NCI-H1694 treated with DMSO at 0.1 percent for 48 hours (cell line): ENCODE measurements around the gene NEB.
"Not testable (repeated sequence)": the region's sequence is repeated elsewhere in the genome, so short reads cannot be mapped to it uniquely, and the experiment has no call there.

Experiments used
- DNase-seq: peaks from one replicate; lab custom pipeline; 2025; lab: John Stamatoyannopoulos, UW

The NEB gene

GRCh38 chr2:151651274-151651673 lies 83.0 kb downstream of the NEB start:
- no peak for DNase-seq

- DNase-seq: no peak
These were observed 83.8 kb downstream of the NEB start for GRCh38 chr2:151650456-151650855.

GRCh38 chr2:151649966-151650365 lies 84.3 kb downstream of the NEB start:
- DNase-seq: no peak

GRCh38 chr2:151649400-151649799 lies 84.9 kb downstream of the NEB start:
- no peak for DNase-seq

- not testable (repeated sequence) for DNase-seq
These were observed 87.8 kb downstream of the NEB start for GRCh38 chr2:151646512-151646911.

GRCh38 chr2:151644580-151644979 lies 89.7 kb downstream of the NEB start:
- DNase-seq: no peak

GRCh38 chr2:151641895-151642294 lies 92.4 kb downstream of the NEB start:
- DNase-seq: not testable (repeated sequence)

- no peak for DNase-seq
These were observed 94.2 kb downstream of the NEB start for GRCh38 chr2:151640087-151640486.

- no peak for DNase-seq
These were observed 95.3 kb downstream of the NEB start for GRCh38 chr2:151638990-151639389.

GRCh38 chr2:151638191-151638933 lies 95.9 kb downstream of the NEB start:
- DNase-seq: peak; percentile 31

- DNase-seq: peak; percentile 28
These were observed 97.0 kb downstream of the NEB start for GRCh38 chr2:151637271-151637781.

- DNase-seq: no peak
These were observed 99.4 kb downstream of the NEB start for GRCh38 chr2:151634736-151635467.

- DNase-seq: peak; percentile 75
These were observed 101.2 kb downstream of the NEB start for GRCh38 chr2:151632993-151633565.

- no peak for DNase-seq
These were observed 103.9 kb downstream of the NEB start for GRCh38 chr2:151630372-151630771.

GRCh38 chr2:151627353-151627752 lies 106.9 kb downstream of the NEB start:
- DNase-seq: no peak

GRCh38 chr2:151624271-151624670 lies 110.0 kb downstream of the NEB start:
- DNase-seq: no peak

GRCh38 chr2:151623631-151624030 lies 110.6 kb downstream of the NEB start:
- no peak for DNase-seq

- no peak for DNase-seq
These were observed 113.5 kb downstream of the NEB start for GRCh38 chr2:151620761-151621160.

GRCh38 chr2:151619337-151619989 lies 114.8 kb downstream of the NEB start:
- DNase-seq: no peak

- no peak for DNase-seq
These were observed 117.4 kb downstream of the NEB start for GRCh38 chr2:151616760-151617339.

GRCh38 chr2:151614606-151615306 lies 119.5 kb downstream of the NEB start:
- no peak for DNase-seq
